Measurements from ENCODE around the gene PTCH2. TPM values are rescaled to one million over a fixed set of nuclear protein-coding genes. Genes with fewer than 3 reads are reported as not detected.

The PTCH2 gene
- total RNA-seq, 1 experiment from 2014 or later, result 0.74 TPM

DNA sequence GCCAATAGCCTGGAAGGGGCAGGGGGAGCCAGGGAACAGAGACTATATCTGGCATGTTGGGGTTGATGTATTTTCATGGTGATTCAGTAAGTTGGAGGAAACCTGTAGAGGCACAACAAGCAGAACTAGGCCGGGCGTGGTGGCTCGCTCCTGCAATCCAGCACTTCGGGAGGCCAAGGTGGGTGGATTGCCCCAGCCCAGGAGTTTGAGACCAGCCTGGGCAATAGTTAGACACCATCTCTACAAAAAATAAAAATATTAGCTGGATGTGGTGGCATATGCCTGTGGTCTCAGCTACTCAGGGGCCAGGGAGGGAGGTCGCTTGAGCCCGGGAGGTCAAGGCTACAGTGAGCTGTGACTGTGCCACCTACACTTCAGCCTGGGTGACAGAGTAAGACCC is 10.1 kb upstream of the PTCH2 start:
- no peak overlapping the region for H3K4me3 ChIP-seq (ENCODE audit: low read depth in 2 of 2, low read length in 2 of 2)
- intact Hi-C loops (cut with micrococcal nuclease; ENCODE audit: unreplicated experiment), result no loop called here
- BruUV-seq (replicated peaks), result no TSS peak
- no peaks in the 10 kb centered on the region for H3K4me1 ChIP-seq (ENCODE audit: control insufficient read depth, insufficient read depth, low read length)
- no peak for DNase-seq (ENCODE audit: low read depth, low spot score)
- TF ChIP-seq TCF7L2 (IDR thresholded peaks at IDR 0.05; ENCODE audit: low read depth, low read length) (no peak), POLR2AphosphoS5 (IDR thresholded peaks at IDR 0.05; ENCODE audit: low read depth, low read length) (no peak), SIN3A (IDR thresholded peaks at IDR 0.05; ENCODE audit: borderline replicate concordance, insufficient read depth, low read depth, low read length) (no peak), CTCF (IDR thresholded peaks at IDR 0.05) (no peak)
- TF ChIP-seq, protein P1, sequence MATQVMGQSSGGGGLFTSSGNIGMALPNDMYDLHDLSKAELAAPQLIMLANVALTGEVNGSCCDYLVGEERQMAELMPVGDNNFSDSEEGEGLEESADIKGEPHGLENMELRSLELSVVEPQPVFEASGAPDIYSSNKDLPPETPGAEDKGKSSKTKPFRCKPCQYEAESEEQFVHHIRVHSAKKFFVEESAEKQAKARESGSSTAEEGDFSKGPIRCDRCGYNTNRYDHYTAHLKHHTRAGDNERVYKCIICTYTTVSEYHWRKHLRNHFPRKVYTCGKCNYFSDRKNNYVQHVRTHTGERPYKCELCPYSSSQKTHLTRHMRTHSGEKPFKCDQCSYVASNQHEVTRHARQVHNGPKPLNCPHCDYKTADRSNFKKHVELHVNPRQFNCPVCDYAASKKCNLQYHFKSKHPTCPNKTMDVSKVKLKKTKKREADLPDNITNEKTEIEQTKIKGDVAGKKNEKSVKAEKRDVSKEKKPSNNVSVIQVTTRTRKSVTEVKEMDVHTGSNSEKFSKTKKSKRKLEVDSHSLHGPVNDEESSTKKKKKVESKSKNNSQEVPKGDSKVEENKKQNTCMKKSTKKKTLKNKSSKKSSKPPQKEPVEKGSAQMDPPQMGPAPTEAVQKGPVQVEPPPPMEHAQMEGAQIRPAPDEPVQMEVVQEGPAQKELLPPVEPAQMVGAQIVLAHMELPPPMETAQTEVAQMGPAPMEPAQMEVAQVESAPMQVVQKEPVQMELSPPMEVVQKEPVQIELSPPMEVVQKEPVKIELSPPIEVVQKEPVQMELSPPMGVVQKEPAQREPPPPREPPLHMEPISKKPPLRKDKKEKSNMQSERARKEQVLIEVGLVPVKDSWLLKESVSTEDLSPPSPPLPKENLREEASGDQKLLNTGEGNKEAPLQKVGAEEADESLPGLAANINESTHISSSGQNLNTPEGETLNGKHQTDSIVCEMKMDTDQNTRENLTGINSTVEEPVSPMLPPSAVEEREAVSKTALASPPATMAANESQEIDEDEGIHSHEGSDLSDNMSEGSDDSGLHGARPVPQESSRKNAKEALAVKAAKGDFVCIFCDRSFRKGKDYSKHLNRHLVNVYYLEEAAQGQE (IDR thresholded peaks at IDR 0.05; ENCODE audit: insufficient read depth in 1 of 2, low read depth in 2 of 2, low read length in 1 of 2), result no peak
- ChIA-PET CTCF (no interaction called here), POLR2A (no interaction called here)
- H3K9me3 ChIP-seq (ENCODE audit: control insufficient read depth, insufficient read depth, low read depth, low read length), result no peaks in the 10 kb centered on the region
- no peaks in the 10 kb centered on the region for H3K27me3 ChIP-seq (ENCODE audit: control insufficient read depth, insufficient read depth, low read length)
- ATAC-seq, result no peak
- H3K36me3 ChIP-seq (ENCODE audit: control insufficient read depth, insufficient read depth, low read length), result no peaks in the 10 kb centered on the region
- in situ Hi-C loops (cut with HindIII; ENCODE audit: low pct_unique_long_range_greater_than_20kb, low sequenced_read_pairs), result no loop called here
- H3K27ac ChIP-seq (ENCODE audit: low read length), result no peak overlapping the region

DNA sequence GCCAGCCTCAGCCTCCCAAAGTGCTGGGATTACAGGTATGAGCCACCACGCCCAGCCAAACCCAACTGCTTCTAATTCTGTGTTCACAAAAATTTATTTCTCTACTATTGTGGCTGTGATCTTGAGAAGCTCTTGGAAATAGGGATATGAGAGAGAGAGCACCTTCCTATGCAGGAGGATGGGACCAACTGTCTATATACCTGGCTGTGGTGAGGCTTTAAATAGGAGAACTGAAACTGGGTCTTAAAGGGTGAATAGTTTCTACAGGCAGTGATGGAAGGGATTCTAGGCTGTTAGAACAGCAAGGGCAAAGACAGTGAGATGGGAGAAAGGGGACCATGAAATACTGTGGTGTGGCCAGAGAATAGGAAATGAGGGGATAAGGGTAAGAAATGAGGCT is 8.3 kb upstream of the PTCH2 start:
- DNase-seq (ENCODE audit: low read depth, low spot score) (no peak), ATAC-seq (no peak)
- ChIA-PET CTCF (no interaction called here), POLR2A (no interaction called here)
- no peak overlapping the region for H3K4me3 ChIP-seq (ENCODE audit: low read depth in 2 of 2, low read length in 2 of 2)
- H3K9me3 ChIP-seq (ENCODE audit: control insufficient read depth, insufficient read depth, low read depth, low read length), result no peaks in the 10 kb centered on the region
- no peaks in the 10 kb centered on the region for H3K4me1 ChIP-seq (ENCODE audit: control insufficient read depth, insufficient read depth, low read length)
- in situ Hi-C loops (cut with HindIII; ENCODE audit: low pct_unique_long_range_greater_than_20kb, low sequenced_read_pairs), result no loop called here
- no peaks in the 10 kb centered on the region for H3K36me3 ChIP-seq (ENCODE audit: control insufficient read depth, insufficient read depth, low read length)
- no peaks in the 10 kb centered on the region for H3K27me3 ChIP-seq (ENCODE audit: control insufficient read depth, insufficient read depth, low read length)
- intact Hi-C loops (cut with micrococcal nuclease; ENCODE audit: unreplicated experiment), result no loop called here
- BruUV-seq (replicated peaks), result no TSS peak
- TF ChIP-seq TCF7L2 (IDR thresholded peaks at IDR 0.05; ENCODE audit: low read depth, low read length), result no peak
- no peak for TF ChIP-seq POLR2AphosphoS5 (IDR thresholded peaks at IDR 0.05; ENCODE audit: low read depth, low read length)
- TF ChIP-seq, protein P1 (IDR thresholded peaks at IDR 0.05; ENCODE audit: insufficient read depth in 1 of 2, low read depth in 2 of 2, low read length in 1 of 2), result no peak
- TF ChIP-seq CTCF (IDR thresholded peaks at IDR 0.05), result no peak
- no peak for TF ChIP-seq SIN3A (IDR thresholded peaks at IDR 0.05; ENCODE audit: borderline replicate concordance, insufficient read depth, low read depth, low read length)
- no peak overlapping the region for H3K27ac ChIP-seq (ENCODE audit: low read length)

Data from Panc1 (cell line).